ENCODE data around the gene RNGTT.

RNGTT gene

GRCh38 chr6:88572449-88573139, 390.8 kb downstream of the RNGTT start:
- TF ChIP-seq, protein P1, sequence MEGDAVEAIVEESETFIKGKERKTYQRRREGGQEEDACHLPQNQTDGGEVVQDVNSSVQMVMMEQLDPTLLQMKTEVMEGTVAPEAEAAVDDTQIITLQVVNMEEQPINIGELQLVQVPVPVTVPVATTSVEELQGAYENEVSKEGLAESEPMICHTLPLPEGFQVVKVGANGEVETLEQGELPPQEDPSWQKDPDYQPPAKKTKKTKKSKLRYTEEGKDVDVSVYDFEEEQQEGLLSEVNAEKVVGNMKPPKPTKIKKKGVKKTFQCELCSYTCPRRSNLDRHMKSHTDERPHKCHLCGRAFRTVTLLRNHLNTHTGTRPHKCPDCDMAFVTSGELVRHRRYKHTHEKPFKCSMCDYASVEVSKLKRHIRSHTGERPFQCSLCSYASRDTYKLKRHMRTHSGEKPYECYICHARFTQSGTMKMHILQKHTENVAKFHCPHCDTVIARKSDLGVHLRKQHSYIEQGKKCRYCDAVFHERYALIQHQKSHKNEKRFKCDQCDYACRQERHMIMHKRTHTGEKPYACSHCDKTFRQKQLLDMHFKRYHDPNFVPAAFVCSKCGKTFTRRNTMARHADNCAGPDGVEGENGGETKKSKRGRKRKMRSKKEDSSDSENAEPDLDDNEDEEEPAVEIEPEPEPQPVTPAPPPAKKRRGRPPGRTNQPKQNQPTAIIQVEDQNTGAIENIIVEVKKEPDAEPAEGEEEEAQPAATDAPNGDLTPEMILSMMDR (conservative IDR thresholded peaks at IDR 0.05): no peak
- no peak for TF ChIP-seq ZFX (IDR thresholded peaks at IDR 0.05)
- no peak overlapping the region for H3K27ac ChIP-seq

DNA sequence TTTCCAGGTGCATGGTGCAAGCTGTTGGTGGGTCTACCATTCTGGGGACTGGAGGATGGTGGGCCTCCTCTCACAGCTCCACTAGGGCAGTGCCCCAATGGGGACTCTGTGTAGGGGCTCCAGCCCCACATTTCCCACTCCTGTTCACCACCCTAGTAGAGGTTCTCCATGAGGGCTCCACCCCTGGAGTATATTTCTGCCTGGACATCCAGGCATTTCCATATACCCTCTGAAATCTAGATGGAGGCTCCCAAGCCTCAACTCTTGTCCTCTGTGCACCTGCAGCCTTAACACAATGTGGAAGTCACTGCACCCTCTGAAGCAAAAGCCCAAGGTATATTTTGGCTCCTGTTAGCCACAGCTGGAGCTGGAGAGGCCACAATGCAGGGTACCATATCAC, 393.5 kb downstream of the RNGTT start:
- no peak overlapping the region for H3K27ac ChIP-seq
- no peak for TF ChIP-seq ZFX (IDR thresholded peaks at IDR 0.05)
- TF ChIP-seq, protein P1 (conservative IDR thresholded peaks at IDR 0.05): no peak

DNA sequence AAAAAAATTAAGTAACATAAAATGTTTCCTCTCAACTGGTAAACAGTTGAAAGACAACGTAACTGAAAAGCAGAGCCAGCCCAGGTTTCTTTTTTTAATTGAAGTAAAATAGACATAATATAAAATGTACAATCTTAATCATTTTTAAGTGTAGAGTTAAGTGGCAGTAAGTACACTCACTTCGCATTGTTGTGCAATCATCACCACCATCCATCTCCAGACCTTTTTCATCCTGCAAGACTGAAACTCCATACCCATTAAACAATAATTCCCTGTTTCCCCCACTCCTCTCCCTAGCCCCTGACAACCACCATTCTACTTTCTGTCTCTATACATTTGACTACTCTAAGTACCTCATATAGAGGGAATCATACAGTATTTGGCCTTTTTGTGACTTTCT, 395.7 kb downstream of the RNGTT start:
- H3K27ac ChIP-seq: no peak overlapping the region
- TF ChIP-seq ZFX (IDR thresholded peaks at IDR 0.05): no peak
- TF ChIP-seq, protein P1 (conservative IDR thresholded peaks at IDR 0.05): no peak

- H3K27ac ChIP-seq: no peak overlapping the region
- TF ChIP-seq, protein P1 (conservative IDR thresholded peaks at IDR 0.05): no peak
- no peak for TF ChIP-seq ZFX (IDR thresholded peaks at IDR 0.05)
Observed at GRCh38 chr6:88566746-88567534, 396.5 kb downstream of the RNGTT start.

GRCh38 chr6:88565836-88566235, 397.6 kb downstream of the RNGTT start:
- TF ChIP-seq ZFX (IDR thresholded peaks at IDR 0.05): no peak
- TF ChIP-seq, protein P1 (conservative IDR thresholded peaks at IDR 0.05): no peak
- H3K27ac ChIP-seq: no peak overlapping the region

GRCh38 chr6:88565409-88565811, 398.0 kb downstream of the RNGTT start:
- H3K27ac ChIP-seq: no peak overlapping the region
- TF ChIP-seq, protein P1 (conservative IDR thresholded peaks at IDR 0.05): no peak
- TF ChIP-seq ZFX (IDR thresholded peaks at IDR 0.05): no peak

GRCh38 chr6:88563277-88563625, 400.2 kb downstream of the RNGTT start:
- H3K27ac ChIP-seq: no peak overlapping the region
- no peak for TF ChIP-seq ZFX (IDR thresholded peaks at IDR 0.05)
- TF ChIP-seq, protein P1 (conservative IDR thresholded peaks at IDR 0.05): no peak

Measured in C4-2B (cell line).